Chondrocyte (in vitro differentiated cells): ENCODE data around the gene NECTIN4. TPM values are rescaled to one million over a fixed set of nuclear protein-coding genes. Genes with fewer than 3 reads are reported as not detected.

Source experiments
- DNase-seq: peaks from one replicate; pipeline ENCODE4 v3.0.0; 2021; ENCODE audit warnings: mixed read lengths, low spot score
- H3K27ac Mint-ChIP-seq: one replicate; pipeline ENCODE4 v1.8.0; 2021; ENCODE audit warnings: mild to moderate bottlenecking, moderate library complexity, mixed read lengths; ENCODE audit not compliant: unreplicated experiment
- H3K27me3 Mint-ChIP-seq: 2 replicates; pipeline ENCODE4 v1.8.0; 2021; ENCODE audit warnings: low read depth, mixed read lengths
- H3K36me3 Mint-ChIP-seq: 2 replicates; pipeline ENCODE4 v1.8.0; 2021; ENCODE audit warnings: low read depth, mixed read lengths
- H3K4me1 Mint-ChIP-seq: 2 replicates; pipeline ENCODE4 v1.8.0; 2021; ENCODE audit warnings: low read depth, mild to moderate bottlenecking, mixed read lengths
- H3K4me3 Mint-ChIP-seq: one replicate; pipeline ENCODE4 v1.8.0; 2021; ENCODE audit warnings: mild to moderate bottlenecking, moderate library complexity, mixed read lengths; ENCODE audit not compliant: unreplicated experiment
- H3K9me3 Mint-ChIP-seq: 2 replicates; pipeline ENCODE4 v1.8.0; 2021; ENCODE audit warnings: low read depth, mixed read lengths
- CTCF ChIP-seq: fragments of 200-600 bp; sonication (generic); IDR thresholded peaks from 2 replicates; pipeline ENCODE4 v1.5.0; 2021; ENCODE audit warnings: antibody characterized with exemption, mild to moderate bottlenecking, moderate library complexity
- total RNA-seq: library from RNA; stranded (reverse); gene quantifications from 3 replicates; pipeline ENCODE4 v1.2.1, GENCODE V29; 2021

NECTIN4 gene
- total RNA-seq, 1 donor from 2014 or later = 0.12 TPM

GRCh38 chr1:161106431-161106830, 17.1 kb upstream of the NECTIN4 start:
- Mint-ChIP-seq H3K27me3 (no peaks in the 10 kb centered on the region), H3K36me3 (peaks cover 4% of the 10 kb centered on the region), H3K4me1 (peaks cover 2% of the 10 kb centered on the region), H3K27ac (no peak overlapping the region), H3K4me3 (no peak overlapping the region), H3K9me3 (no peaks in the 10 kb centered on the region)
- TF ChIP-seq CTCF = no peak
- DNase-seq = no peak

GRCh38 chr1:161100556-161100955, 11.2 kb upstream of the NECTIN4 start:
- peaks cover 19% of the 10 kb centered on the region for H3K4me1 Mint-ChIP-seq
- H3K27ac Mint-ChIP-seq = no peak overlapping the region
- H3K4me3 Mint-ChIP-seq = no peak overlapping the region
- no peak for TF ChIP-seq CTCF
- no peaks in the 10 kb centered on the region for H3K9me3 Mint-ChIP-seq
- peaks cover 5% of the 10 kb centered on the region for H3K36me3 Mint-ChIP-seq
- DNase-seq = no peak
- H3K27me3 Mint-ChIP-seq = no peaks in the 10 kb centered on the region

DNA sequence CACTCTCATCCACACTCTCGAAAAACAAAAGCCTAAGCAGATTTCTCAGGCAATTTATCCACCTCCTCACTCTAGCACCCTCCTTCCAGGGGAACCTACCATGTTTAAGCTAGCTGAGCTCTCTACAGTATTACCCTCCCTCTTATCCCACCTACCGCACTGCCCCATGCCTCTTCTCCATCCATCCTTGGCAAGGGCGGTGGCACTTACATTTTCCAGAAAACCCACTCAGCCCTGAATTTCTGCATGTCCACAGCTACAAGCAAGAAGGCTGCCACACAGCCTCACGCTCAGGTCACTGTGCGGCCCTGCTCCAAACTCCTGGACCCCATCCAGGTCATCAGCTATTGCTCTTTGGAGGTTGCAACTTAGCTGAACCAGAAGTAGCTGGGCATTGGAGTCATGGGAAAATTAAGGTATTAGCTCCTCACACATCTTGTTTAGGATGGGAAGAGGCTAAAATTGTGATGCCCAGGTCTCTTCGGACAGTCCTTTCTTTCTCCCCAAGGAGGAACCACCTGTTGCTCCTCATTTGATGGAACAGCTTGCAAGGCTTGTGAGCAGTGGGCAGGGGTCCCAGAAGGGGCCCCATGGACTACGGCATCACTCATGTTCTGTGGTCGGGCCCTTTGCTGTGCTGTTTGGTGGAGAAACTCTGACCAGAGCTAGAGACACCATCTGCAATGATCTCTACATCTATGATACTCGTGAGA, 9.9 kb upstream of the NECTIN4 start:
- Mint-ChIP-seq H3K9me3 (no peaks in the 10 kb centered on the region), H3K27me3 (peaks cover 3% of the 10 kb centered on the region), H3K36me3 (peaks cover 5% of the 10 kb centered on the region), H3K4me3 (peak overlapping the region; percentile 82), H3K4me1 (peaks cover 19% of the 10 kb centered on the region), H3K27ac (peak overlapping the region; percentile 67)
- TF ChIP-seq CTCF = no peak
- DNase-seq = no peak

DNA sequence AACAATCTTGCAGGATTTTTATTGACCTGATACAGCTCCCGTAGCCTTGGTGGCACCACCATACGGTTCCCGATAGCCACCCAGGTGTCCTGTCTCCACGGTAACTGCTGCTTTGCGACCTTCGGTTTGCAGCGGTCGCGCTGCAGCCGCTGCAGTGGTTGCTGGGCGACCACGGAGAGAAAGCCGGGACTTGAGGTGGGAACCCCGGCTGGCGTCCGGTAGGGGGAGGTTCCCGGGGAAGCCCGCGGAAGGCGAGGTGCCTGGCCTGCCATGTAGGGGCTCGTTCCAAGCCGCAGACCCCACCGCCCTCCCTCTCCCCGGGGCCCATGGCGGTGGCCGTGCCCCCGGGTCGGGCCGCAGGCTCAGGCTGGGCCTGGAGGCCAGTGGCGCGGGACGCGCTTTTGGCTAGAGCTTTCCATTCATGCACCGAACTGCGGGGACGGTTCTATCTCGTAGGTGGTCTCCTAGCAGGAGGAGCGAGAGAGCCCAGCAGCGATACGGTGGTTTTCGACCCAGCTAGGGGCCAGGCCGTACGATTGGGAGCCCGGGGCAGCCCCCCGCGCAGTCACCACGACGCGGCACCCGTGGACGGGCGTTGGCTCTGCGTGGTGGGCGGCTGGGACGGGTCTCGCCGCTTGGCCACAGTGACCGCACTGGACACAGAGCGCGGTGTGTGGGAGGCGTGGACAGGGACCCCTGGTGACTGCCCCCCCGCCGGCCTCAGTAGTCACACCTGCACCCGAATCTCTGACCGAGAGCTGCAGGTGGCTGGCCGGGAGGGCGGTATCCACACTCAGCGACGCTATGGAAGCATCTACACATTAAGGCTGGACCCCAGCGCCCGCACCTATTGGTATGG, 9.1 kb upstream of the NECTIN4 start, which contains the start of gene KLHDC9:
KLHDC9 (plus strand) TSS at position 152 of the 859 bp plus-strand sequence; CDS start at position 327, 175 bp downstream.
- Mint-ChIP-seq H3K4me1 (peaks cover 17% of the 10 kb centered on the region), H3K27me3 (peaks cover 3% of the 10 kb centered on the region), H3K9me3 (no peaks in the 10 kb centered on the region), H3K27ac (peak within 1 kb of the TSS; percentile 74), H3K4me3 (peak within 1 kb of the TSS; percentile 82), H3K36me3 (peaks cover 5% of the 10 kb centered on the region)
- TF ChIP-seq CTCF = peak; percentile 0
- DNase-seq = peak; percentile 93

DNA sequence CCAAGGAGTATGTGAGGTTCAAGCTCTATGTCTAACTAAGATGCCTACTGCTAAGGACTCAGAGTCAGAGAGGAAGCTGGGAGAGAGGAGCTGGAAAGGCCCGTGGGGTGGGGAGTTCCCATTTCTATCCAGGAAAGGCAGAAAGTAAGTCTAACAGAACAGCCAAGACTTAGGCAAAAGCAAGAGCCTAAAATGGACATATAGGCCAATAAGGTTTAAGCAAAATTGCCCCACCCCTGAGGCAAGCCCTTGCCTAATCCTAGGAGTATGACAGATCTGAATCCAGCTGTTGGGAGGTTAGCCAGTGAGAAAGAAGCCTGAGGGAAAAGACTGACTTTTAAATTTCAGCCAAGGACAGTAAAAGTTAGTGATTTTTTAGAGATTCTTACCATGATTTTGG, 7.2 kb upstream of the NECTIN4 start:
- no peak for TF ChIP-seq CTCF
- Mint-ChIP-seq H3K36me3 (peaks cover 2% of the 10 kb centered on the region), H3K9me3 (no peaks in the 10 kb centered on the region), H3K4me1 (peaks cover 17% of the 10 kb centered on the region), H3K27ac (no peak overlapping the region), H3K27me3 (peaks cover 3% of the 10 kb centered on the region), H3K4me3 (no peak overlapping the region)
- peak; percentile 24 for DNase-seq
